Stimulated activated naive B cell treated with anti-CD40 and anti-IgM and Interleukin-4, amounts not matched to agents 10 μg/mL and 1 μg/mL and 100 μg/mL, for 72 hours (primary cell): ENCODE measurements around the gene ISCA2.

Experiments used
- ATAC-seq, 2 donors: fragments of 150-1000 bp; cut with Tn5 transposase; replicated peaks; 2 replicates each; pipeline ENCODE4 v1.10.0; 2021; ENCODE audit warnings: moderate library complexity in 1 of 2
- DNase-seq: peaks from one replicate; pipeline ENCODE4 v3.0.0; 2021
- H3K27ac Mint-ChIP-seq: one replicate; pipeline ENCODE4 v1.8.0; 2022; ENCODE audit warnings: mild to moderate bottlenecking, mixed read lengths
- H3K27me3 Mint-ChIP-seq, 2 donors: one replicate each; pipeline ENCODE4 v1.8.0; 2022; ENCODE audit warnings: mixed read lengths in 2 of 2
- H3K36me3 Mint-ChIP-seq, 2 donors: one replicate each; pipeline ENCODE4 v1.8.0; 2022; ENCODE audit warnings: mixed read lengths in 2 of 2, mild to moderate bottlenecking in 1 of 2
- H3K4me1 Mint-ChIP-seq, 2 donors: one replicate each; pipeline ENCODE4 v1.8.0; 2022; ENCODE audit warnings: mixed read lengths in 2 of 2, mild to moderate bottlenecking in 1 of 2
- H3K4me3 Mint-ChIP-seq, 2 donors: one replicate each; pipeline ENCODE4 v1.8.0; 2022; ENCODE audit warnings: mild to moderate bottlenecking in 2 of 2, mixed read lengths in 2 of 2, moderate library complexity in 1 of 2
- H3K9me3 Mint-ChIP-seq, 2 donors: one replicate each; pipeline ENCODE4 v1.8.0; 2022; ENCODE audit warnings: mixed read lengths in 2 of 2, mild to moderate bottlenecking in 1 of 2

ISCA2 gene

GRCh38 chr14:74521756-74522155, 28.2 kb downstream of the ISCA2 start:
- H3K27ac Mint-ChIP-seq = no peak overlapping the region
- no peaks in the 10 kb centered on the region for H3K9me3 Mint-ChIP-seq
- ATAC-seq (no peak), DNase-seq (no peak)
- no peak overlapping the region for H3K4me3 Mint-ChIP-seq
- H3K36me3 Mint-ChIP-seq = no peaks in the 10 kb centered on the region
- peaks cover 0 to 9% of the 10 kb centered on the region in 2 donors for H3K27me3 Mint-ChIP-seq
- H3K4me1 Mint-ChIP-seq = peaks cover 11 to 13% of the 10 kb centered on the region in 2 donors

DNA sequence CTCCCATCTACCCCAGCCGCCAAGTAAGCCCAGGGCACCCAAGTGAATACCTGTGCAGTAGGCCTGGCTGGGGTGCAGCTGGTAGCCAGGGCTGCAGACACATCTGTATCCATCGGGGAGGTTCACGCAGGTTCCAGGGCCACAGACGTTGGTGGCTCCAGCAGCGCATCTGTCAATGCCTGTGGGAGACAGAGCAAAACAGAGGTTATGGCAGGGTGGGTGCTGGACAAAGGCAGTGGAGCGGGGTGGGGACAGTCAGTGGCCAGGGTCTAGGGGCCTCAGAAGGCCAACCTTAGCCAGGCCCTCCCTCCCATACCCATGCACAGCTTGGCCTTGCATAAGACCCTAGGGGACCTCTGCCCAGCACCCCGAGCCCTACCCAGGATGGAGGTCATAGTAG, 29.2 kb downstream of the ISCA2 start:
- H3K27me3 Mint-ChIP-seq = peaks cover 0 to 9% of the 10 kb centered on the region in 2 donors
- ATAC-seq = no peak

GRCh38 chr14:74524076-74524811, 30.7 kb downstream of the ISCA2 start:
- Mint-ChIP-seq H3K4me3 (no peak overlapping the region), H3K27ac (no peak overlapping the region), H3K9me3 (no peaks in the 10 kb centered on the region), H3K4me1 (peaks cover 11 to 13% of the 10 kb centered on the region in 2 donors), H3K27me3 (no peaks in the 10 kb centered on the region), H3K36me3 (no peaks in the 10 kb centered on the region)
- ATAC-seq = no peak
- no peak for DNase-seq

More for the DNA sequence above, 29.2 kb downstream of the ISCA2 start:
- DNase-seq = no peak
- Mint-ChIP-seq H3K27ac (no peak overlapping the region), H3K9me3 (no peaks in the 10 kb centered on the region), H3K4me1 (peaks cover 11 to 13% of the 10 kb centered on the region in 2 donors), H3K36me3 (no peaks in the 10 kb centered on the region), H3K4me3 (no peak overlapping the region)

DNA sequence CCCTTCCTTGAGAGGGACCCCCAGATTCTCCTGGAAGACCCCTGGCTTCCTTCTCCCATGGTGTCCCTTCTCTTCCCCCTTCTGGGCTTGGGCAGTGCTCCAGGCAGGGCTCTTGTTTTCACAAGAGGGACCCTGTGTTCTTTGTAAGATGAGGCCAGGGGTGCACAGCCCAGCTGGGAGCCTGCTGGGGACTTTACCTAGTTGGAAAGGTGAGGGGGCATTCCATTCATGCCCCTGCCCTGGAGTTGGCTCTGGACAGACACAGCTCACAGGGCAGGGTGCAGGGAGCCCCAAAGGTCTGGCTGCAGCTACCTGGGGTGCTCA, 31.2 kb downstream of the ISCA2 start:
- Mint-ChIP-seq H3K27me3 (no peaks in the 10 kb centered on the region), H3K27ac (no peak overlapping the region), H3K9me3 (no peaks in the 10 kb centered on the region), H3K36me3 (no peaks in the 10 kb centered on the region), H3K4me3 (no peak overlapping the region), H3K4me1 (peaks cover 11 to 13% of the 10 kb centered on the region in 2 donors)
- ATAC-seq = peak in 1 of 2 donors; percentile 6
- no peak for DNase-seq

DNA sequence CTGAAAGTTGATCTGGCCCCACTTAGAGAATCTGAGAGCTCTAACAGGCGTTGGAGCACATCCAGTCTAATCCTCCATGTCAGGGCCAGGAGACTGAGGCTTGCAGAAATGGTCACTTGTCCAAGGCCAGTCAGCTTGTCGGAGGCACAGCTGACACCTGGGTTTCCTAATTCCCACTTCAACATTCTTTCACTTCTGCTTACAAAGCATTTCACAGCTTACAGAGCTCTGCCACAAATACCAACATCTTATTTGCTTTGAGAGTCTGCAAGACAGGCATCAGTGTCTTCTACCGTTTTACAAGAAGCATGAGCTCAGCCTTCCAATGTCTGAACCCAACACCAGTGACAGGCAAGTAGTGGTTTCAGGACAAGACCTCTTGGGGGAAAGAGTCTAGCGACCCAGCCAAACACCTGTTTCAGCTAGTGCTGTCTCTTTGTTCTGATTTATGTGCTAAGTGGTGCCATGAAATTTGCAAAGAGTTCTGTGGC, 31.8 kb downstream of the ISCA2 start:
- ATAC-seq (peak; percentile 64), DNase-seq (no peak)
- Mint-ChIP-seq H3K27me3 (no peaks in the 10 kb centered on the region), H3K4me1 (peaks cover 11 to 13% of the 10 kb centered on the region in 2 donors), H3K27ac (no peak overlapping the region), H3K9me3 (no peaks in the 10 kb centered on the region), H3K4me3 (no peak overlapping the region), H3K36me3 (no peaks in the 10 kb centered on the region)

DNA sequence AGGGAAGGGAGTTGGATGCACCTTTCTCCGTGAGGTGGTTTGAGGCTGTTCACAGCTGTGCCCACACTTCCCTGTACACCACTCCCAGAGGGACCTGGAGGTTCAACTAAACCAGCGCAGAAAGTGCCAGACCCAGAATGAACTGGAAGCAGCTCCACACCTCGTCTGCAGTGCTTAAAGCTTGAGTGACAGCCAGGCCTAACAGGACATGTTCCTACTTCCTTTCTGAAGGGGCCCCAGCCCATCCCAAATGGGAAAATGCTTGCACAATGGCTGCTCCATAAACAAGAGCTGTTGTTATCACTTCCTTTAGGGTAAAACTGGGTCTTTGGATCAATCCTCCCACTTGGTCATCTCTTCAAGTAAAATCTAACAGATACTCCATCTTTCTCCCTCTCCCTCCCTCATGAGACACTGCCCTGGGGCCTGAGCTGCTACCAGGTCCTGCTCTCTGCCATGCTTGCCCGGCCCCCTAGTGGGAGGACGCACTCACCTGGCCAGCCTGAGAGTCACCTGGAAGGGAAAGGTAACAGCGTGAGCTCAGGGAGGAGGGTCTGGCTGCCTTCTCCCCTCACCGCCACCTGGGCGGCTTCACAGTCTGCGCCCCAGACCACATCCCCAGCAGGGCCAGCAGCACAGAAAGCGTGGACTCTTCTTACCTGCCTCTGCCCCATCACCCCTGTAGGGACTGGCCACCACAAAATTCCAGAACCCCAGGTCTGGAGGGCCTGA, 33.5 kb downstream of the ISCA2 start:
- Mint-ChIP-seq H3K27me3 (no peaks in the 10 kb centered on the region), H3K27ac (no peak overlapping the region), H3K4me1 (peaks cover 11 to 13% of the 10 kb centered on the region in 2 donors), H3K9me3 (no peaks in the 10 kb centered on the region), H3K4me3 (no peak overlapping the region), H3K36me3 (no peaks in the 10 kb centered on the region)
- ATAC-seq (no peak), DNase-seq (no peak)

DNA sequence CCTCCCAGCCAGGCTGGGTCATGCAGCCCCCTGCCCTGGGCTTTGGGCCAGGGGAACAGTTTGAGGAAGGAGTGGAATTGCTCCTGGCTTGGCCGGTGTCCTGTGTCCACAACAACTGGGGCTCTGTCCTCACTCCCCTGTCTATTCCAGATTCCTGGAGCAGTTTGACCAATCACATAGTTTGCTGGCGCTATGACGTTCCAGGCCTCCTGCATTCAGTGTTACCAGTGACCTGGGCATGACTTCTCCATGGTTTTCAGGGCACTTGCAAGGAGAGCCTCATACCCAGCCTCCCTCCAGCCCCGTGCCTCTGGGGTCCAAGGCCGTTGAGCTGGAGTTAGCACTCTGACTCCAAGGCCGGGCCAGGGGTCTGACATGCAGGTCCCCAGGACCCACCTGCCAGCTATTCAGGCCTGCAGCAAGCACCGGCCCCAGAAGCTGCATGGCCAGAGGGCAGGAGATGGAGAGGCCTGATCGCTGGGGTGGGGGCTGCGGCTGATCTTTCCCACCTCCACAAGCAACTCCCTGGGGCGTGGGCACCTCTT, 34.2 kb downstream of the ISCA2 start:
- DNase-seq = no peak
- no peak overlapping the region for H3K4me3 Mint-ChIP-seq
- H3K27ac Mint-ChIP-seq = no peak overlapping the region
- no peaks in the 10 kb centered on the region for H3K36me3 Mint-ChIP-seq
- H3K9me3 Mint-ChIP-seq = no peaks in the 10 kb centered on the region
- H3K4me1 Mint-ChIP-seq = peaks cover 11 to 13% of the 10 kb centered on the region in 2 donors
- no peak for ATAC-seq
- H3K27me3 Mint-ChIP-seq = no peaks in the 10 kb centered on the region

DNA sequence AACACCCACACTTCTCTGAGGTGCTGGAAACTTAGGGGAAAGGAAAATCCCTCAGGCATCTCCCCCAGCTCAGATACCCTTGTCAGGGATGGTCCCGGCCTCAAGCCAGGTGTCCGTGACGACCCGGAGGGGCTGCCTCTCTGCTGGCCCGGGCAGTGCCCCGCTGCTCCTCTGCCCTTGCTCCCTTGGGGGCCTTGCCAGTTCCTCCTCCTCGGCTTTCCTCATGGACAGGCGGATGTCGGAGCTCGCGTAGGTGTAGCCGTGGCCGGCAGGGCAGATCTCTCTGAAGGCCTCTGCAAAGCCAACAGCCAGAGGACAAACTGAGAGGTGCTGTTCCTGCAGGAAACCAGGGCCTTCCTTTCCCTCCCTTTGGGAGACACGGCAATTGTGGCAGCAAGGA, 34.8 kb downstream of the ISCA2 start:
- Mint-ChIP-seq H3K4me3 (no peak overlapping the region), H3K27me3 (no peaks in the 10 kb centered on the region), H3K9me3 (no peaks in the 10 kb centered on the region), H3K27ac (no peak overlapping the region), H3K4me1 (peaks cover 14 to 18% of the 10 kb centered on the region in 2 donors), H3K36me3 (no peaks in the 10 kb centered on the region)
- no peak for ATAC-seq
- no peak for DNase-seq

DNA sequence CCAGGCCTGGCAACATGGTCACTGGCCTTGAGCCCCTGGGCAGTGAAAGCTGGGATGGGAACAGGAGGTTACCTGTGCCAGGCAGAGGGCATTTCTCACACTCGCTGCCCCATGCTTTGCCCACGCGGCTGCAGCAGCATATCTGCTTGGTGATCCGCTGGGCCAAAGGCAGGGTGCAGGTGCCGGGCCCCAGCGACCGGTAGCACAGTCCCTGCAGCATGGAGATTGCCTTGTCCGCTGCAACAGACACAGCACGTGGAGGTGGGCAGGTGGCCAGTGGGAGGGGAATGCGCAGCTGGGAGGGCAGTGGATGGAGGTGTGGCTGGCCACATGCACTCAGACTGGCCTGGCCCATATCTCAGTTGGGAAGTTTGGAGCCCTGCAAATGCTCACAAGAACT, 35.3 kb downstream of the ISCA2 start:
- Mint-ChIP-seq H3K9me3 (no peaks in the 10 kb centered on the region), H3K4me1 (peaks cover 17 to 21% of the 10 kb centered on the region in 2 donors), H3K27me3 (no peaks in the 10 kb centered on the region), H3K4me3 (no peak overlapping the region), H3K36me3 (no peaks in the 10 kb centered on the region), H3K27ac (no peak overlapping the region)
- DNase-seq = no peak
- ATAC-seq = no peak

DNA sequence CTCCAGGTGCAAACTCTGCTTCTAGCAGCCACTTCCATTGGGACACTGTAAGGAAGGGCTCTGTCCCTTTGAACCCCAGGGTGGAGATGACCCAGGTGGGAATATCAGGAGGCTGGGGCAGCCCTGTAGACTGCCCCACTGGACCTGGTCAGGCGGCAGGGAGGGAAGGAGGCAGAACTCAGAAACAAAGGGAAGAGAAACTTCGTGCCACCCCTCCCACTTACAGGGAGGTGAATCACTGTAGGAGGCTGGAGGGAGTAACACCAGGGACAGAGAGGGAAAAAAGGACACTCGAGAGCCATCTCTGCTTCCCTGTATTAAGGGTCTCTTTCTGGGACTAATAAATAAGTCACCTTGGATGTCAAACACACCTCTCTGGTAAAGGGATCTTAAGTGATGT, 37.4 kb downstream of the ISCA2 start:
- H3K4me3 Mint-ChIP-seq = no peak overlapping the region
- H3K27me3 Mint-ChIP-seq = no peaks in the 10 kb centered on the region

DNA sequence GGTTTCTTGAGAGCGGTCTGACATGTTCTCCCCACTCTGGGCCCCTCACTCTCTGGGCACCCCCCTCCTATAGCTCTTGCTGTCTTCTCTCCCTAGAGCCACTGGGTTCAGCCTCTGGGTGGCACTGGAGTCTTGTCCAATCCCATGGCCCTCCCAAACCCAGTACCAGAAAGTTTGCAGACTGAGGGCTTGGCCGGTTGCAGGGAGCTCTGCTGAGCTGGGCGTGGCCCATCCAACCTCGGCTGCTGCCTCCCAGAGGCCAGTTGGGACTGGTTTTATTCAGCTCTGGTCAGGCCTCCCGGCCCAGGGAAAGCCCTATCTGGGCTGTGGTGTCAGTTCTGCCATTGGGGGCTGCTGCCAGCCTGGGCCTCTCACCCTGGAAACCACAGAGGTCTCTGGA, 37.9 kb downstream of the ISCA2 start:
- no peak for DNase-seq
- H3K4me3 Mint-ChIP-seq = no peak overlapping the region
- ATAC-seq = no peak
- no peaks in the 10 kb centered on the region for H3K27me3 Mint-ChIP-seq
- H3K27ac Mint-ChIP-seq = no peak overlapping the region
- peaks cover 5 to 8% of the 10 kb centered on the region in 2 donors for H3K4me1 Mint-ChIP-seq
- H3K9me3 Mint-ChIP-seq = no peaks in the 10 kb centered on the region
- no peaks in the 10 kb centered on the region for H3K36me3 Mint-ChIP-seq

More for the DNA sequence above, 37.4 kb downstream of the ISCA2 start:
- H3K9me3 Mint-ChIP-seq = no peaks in the 10 kb centered on the region
- ATAC-seq (no peak), DNase-seq (no peak)
- no peak overlapping the region for H3K27ac Mint-ChIP-seq
- H3K36me3 Mint-ChIP-seq = no peaks in the 10 kb centered on the region
- H3K4me1 Mint-ChIP-seq = peaks cover 7 to 10% of the 10 kb centered on the region in 2 donors

GRCh38 chr14:74532246-74532645, 38.7 kb downstream of the ISCA2 start:
- no peak for ATAC-seq
- Mint-ChIP-seq H3K36me3 (no peaks in the 10 kb centered on the region), H3K27me3 (no peaks in the 10 kb centered on the region), H3K27ac (no peak overlapping the region), H3K4me3 (no peak overlapping the region), H3K4me1 (peaks cover 5 to 8% of the 10 kb centered on the region in 2 donors), H3K9me3 (no peaks in the 10 kb centered on the region)
- no peak for DNase-seq

- H3K27ac Mint-ChIP-seq = no peak overlapping the region
- H3K9me3 Mint-ChIP-seq = no peaks in the 10 kb centered on the region
- H3K4me1 Mint-ChIP-seq = peaks cover 5 to 8% of the 10 kb centered on the region in 2 donors
- no peaks in the 10 kb centered on the region for H3K27me3 Mint-ChIP-seq
- H3K4me3 Mint-ChIP-seq = no peak overlapping the region
- ATAC-seq = no peak
- DNase-seq = no peak
- H3K36me3 Mint-ChIP-seq = no peaks in the 10 kb centered on the region
Observed at GRCh38 chr14:74533576-74533975, 40.0 kb downstream of the ISCA2 start.

DNA sequence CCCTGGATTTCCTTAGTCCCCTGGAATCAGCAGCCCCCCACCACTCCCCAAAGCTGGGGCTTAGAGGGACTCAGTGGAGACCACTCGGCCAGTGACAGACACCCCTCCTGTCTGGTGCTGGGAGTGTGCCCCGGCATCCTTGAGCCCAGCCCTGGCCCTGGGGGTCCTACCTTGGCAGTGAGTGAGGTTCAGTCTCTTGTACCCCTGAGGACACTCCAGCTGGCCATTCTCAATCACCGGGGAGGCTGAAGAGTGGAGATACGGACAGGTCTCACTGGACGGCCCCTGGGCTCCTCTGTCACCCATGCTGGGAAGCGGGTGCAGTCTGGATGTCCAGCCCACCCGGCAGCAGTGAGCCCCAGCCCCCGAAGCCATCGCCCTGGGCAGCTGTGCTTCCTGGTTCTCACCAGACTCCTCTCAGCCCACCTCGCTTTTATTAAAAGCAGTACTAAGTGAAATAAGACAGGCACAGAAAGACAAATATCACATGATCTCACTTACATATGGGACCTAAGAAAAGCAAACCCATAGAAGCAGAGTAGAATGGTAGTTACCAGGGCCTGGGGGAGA, 42.3 kb downstream of the ISCA2 start:
- Mint-ChIP-seq H3K36me3 (no peaks in the 10 kb centered on the region), H3K4me1 (peaks cover 5 to 8% of the 10 kb centered on the region in 2 donors), H3K27me3 (no peaks in the 10 kb centered on the region), H3K9me3 (no peaks in the 10 kb centered on the region), H3K4me3 (no peak overlapping the region), H3K27ac (no peak overlapping the region)
- DNase-seq = no peak
- ATAC-seq = no peak
